GM23338 (cell line): Measurements from ENCODE around the gene DMAC2L. TPM values are rescaled to one million over a fixed set of nuclear protein-coding genes. Genes with fewer than 3 reads are reported as not detected.

Experiments
- ATAC-seq: fragments of 200-7000 bp; cut with Tn5 transposase; 3 replicates; pipeline ENCODE4 v1.9.1; 2020
- DNase-seq: peaks from one replicate; pipeline ENCODE4 v3.0.0-alpha.2; 2015; ENCODE audit warnings: low spot score
- H2AFZ ChIP-seq: fragments of 200-600 bp; sonication (generic); 2 replicates; pipeline ENCODE4 v1.8.0; 2016; ENCODE audit warnings: antibody characterized with exemption, mild to moderate bottlenecking, moderate library complexity
- H3F3A ChIP-seq: fragments of 200-600 bp; sonication (generic); replicated peaks from 2 replicates; pipeline ENCODE4 v1.8.0; 2017; ENCODE audit warnings: antibody characterized with exemption, mixed run types, low read depth
- H3K27ac ChIP-seq: fragments of 200-600 bp; sonication (generic); 2 replicates; pipeline ENCODE4 v1.6.1; 2016; ENCODE audit warnings: low read depth
- H3K27me3 ChIP-seq: fragments of 200-600 bp; sonication (generic); 2 replicates; pipeline ENCODE4 v1.8.0; 2016; ENCODE audit warnings: mild to moderate bottlenecking, mixed run types, moderate library complexity; ENCODE audit not compliant: insufficient read depth
- H3K36me3 ChIP-seq: fragments of 200-600 bp; sonication (generic); 2 replicates; pipeline ENCODE4 v1.8.0; 2016; ENCODE audit warnings: mild to moderate bottlenecking; ENCODE audit not compliant: insufficient read depth
- H3K4me1 ChIP-seq: fragments of 200-600 bp; sonication (generic); 2 replicates; pipeline ENCODE4 v1.8.0; 2016; ENCODE audit warnings: mild to moderate bottlenecking, moderate library complexity; ENCODE audit not compliant: insufficient read depth
- H3K4me2 ChIP-seq: fragments of 200-600 bp; sonication (generic); 2 replicates; pipeline ENCODE4 v1.7.1; 2017; ENCODE audit warnings: mixed run types
- H3K4me3 ChIP-seq: fragments of 200-600 bp; sonication (generic); 2 replicates; pipeline ENCODE4 v1.6.1; 2016; ENCODE audit warnings: mixed run types
- H3K79me2 ChIP-seq: fragments of 200-600 bp; sonication (generic); replicated peaks from 2 replicates; pipeline ENCODE4 v1.8.0; 2017; ENCODE audit warnings: mild to moderate bottlenecking; ENCODE audit not compliant: insufficient read depth
- H3K9me2 ChIP-seq: fragments of 200-600 bp; sonication (generic); 2 replicates; pipeline ENCODE4 v1.8.0; 2017; ENCODE audit not compliant: insufficient read depth
- H4K20me1 ChIP-seq: fragments of 200-600 bp; sonication (generic); replicated peaks from 2 replicates; pipeline ENCODE4 v1.8.0; 2017; ENCODE audit warnings: mild to moderate bottlenecking; ENCODE audit not compliant: insufficient read depth
- H3K27ac Mint-ChIP-seq: 2 replicates; pipeline ENCODE4 v1.8.0; 2020; ENCODE audit warnings: inconsistent platforms, mild to moderate bottlenecking, moderate library complexity, mixed read lengths
- H3K27me3 Mint-ChIP-seq: 3 replicates; pipeline ENCODE4 v1.8.0; 2022; ENCODE audit warnings: low read depth, mild to moderate bottlenecking, moderate library complexity, mixed read lengths, inconsistent platforms; ENCODE audit not compliant: insufficient read depth, poor library complexity
- H3K36me3 Mint-ChIP-seq: 3 replicates; pipeline ENCODE4 v1.8.0; 2021; ENCODE audit warnings: low read depth, mild to moderate bottlenecking, inconsistent platforms, moderate library complexity, mixed read lengths
- H3K4me1 Mint-ChIP-seq: 3 replicates; pipeline ENCODE4 v1.8.0; 2020; ENCODE audit warnings: mild to moderate bottlenecking, inconsistent platforms, mixed read lengths
- H3K4me3 Mint-ChIP-seq: 3 replicates; pipeline ENCODE4 v1.8.0; 2021; ENCODE audit warnings: moderate library complexity, mild to moderate bottlenecking, inconsistent platforms, mixed read lengths
- H3K9me3 Mint-ChIP-seq: 3 replicates; pipeline ENCODE4 v1.8.0; 2020; ENCODE audit warnings: moderate library complexity, mild to moderate bottlenecking, inconsistent platforms, mixed read lengths
- ETS1 ChIP-seq: IDR thresholded peaks from 2 replicates; pipeline ENCODE4 v1.6.1; 2016; ENCODE audit warnings: antibody characterized with exemption
- EZH2phosphoT487 ChIP-seq: fragments of 200-600 bp; sonication (generic); IDR thresholded peaks from one replicate; pipeline ENCODE4 v1.8.1; 2018; ENCODE audit warnings: antibody characterized with exemption; ENCODE audit not compliant: unreplicated experiment
- JUNB ChIP-seq: IDR thresholded peaks from one replicate; pipeline ENCODE4 v1.6.1; 2016; ENCODE audit warnings: antibody characterized with exemption; ENCODE audit not compliant: unreplicated experiment
- polyA plus RNA-seq: library from polyadenylated mRNA; unstranded; fragments of >200 nt; fragmentation: Nextera tagmentation; extraction: Ambion mirVana; gene quantifications from 2 replicates; pipeline ENCODE4 v1.2.1, GENCODE V29; 2016
- total RNA-seq: library from RNA; depleted of rRNA; stranded (reverse); fragments of >200 nt; shearing (Covaris generic); gene quantifications from 2 replicates; pipeline ENCODE4 v1.2.3, GENCODE V29; 2014
- TF ChIP-seq, protein P1 (sequence below): fragments of 250-450 bp; sonication (Bioruptor Pico); IDR thresholded peaks from 2 replicates; pipeline ENCODE4 v1.5.0; 2020; ENCODE audit warnings: mild to moderate bottlenecking, moderate library complexity
- TF ChIP-seq, protein P2 (sequence below): IDR thresholded peaks from one replicate; pipeline ENCODE4 v1.6.1; 2018; ENCODE audit warnings: antibody characterized with exemption; ENCODE audit not compliant: unreplicated experiment

Gene DMAC2L
- total and polyA plus RNA-seq, 2 experiments from 2014 or later = 22.5 to 33.8 TPM

GRCh38 chr14:50335989-50336824, 24.1 kb downstream of the DMAC2L start:
- no peaks in the 10 kb centered on the region for H3K9me3 Mint-ChIP-seq
- Histone ChIP-seq H4K20me1 (no peaks in the 10 kb centered on the region), H3K4me3 (no peak overlapping the region), H2AFZ (no peak overlapping the region), H3K4me1 (peaks cover 26% of the 10 kb centered on the region), H3K4me2 (peak overlapping the region; percentile 27), H3K27ac (peak overlapping the region; percentile 89), H3K9me2 (no peaks in the 10 kb centered on the region), H3F3A (no peaks in the 10 kb centered on the region), H3K79me2 (no peaks in the 10 kb centered on the region), H3K36me3 (no peaks in the 10 kb centered on the region), H3K27me3 (no peaks in the 10 kb centered on the region)
- no peak overlapping the region for H3K4me3 Mint-ChIP-seq
- H3K4me1 Mint-ChIP-seq = peaks cover 32% of the 10 kb centered on the region
- H3K27me3 Mint-ChIP-seq = peaks cover 4% of the 10 kb centered on the region
- no peaks in the 10 kb centered on the region; the same call in 2 of the 3 replicates for H3K36me3 Mint-ChIP-seq
- peak; percentile 36 for DNase-seq
- H3K27ac Mint-ChIP-seq = peak overlapping the region; percentile 91
- ATAC-seq = peak; percentile 41
- no peak for TF ChIP-seq JUNB

- Histone ChIP-seq H3K4me2 (no peak overlapping the region), H3K4me1 (peaks cover 18% of the 10 kb centered on the region), H3K4me3 (no peak overlapping the region), H3K79me2 (no peaks in the 10 kb centered on the region), H2AFZ (no peak overlapping the region), H4K20me1 (no peaks in the 10 kb centered on the region), H3K27ac (no peak overlapping the region), H3F3A (no peaks in the 10 kb centered on the region), H3K27me3 (no peaks in the 10 kb centered on the region), H3K36me3 (no peaks in the 10 kb centered on the region), H3K9me2 (no peaks in the 10 kb centered on the region)
- H3K9me3 Mint-ChIP-seq = no peaks in the 10 kb centered on the region
- H3K36me3 Mint-ChIP-seq = no peaks in the 10 kb centered on the region; the same call in 2 of the 3 replicates
- no peak overlapping the region for H3K4me3 Mint-ChIP-seq
- DNase-seq (no peak), ATAC-seq (no peak)
- peaks cover 36% of the 10 kb centered on the region for H3K4me1 Mint-ChIP-seq
- H3K27me3 Mint-ChIP-seq = peaks cover 4% of the 10 kb centered on the region
- no peak overlapping the region for H3K27ac Mint-ChIP-seq
- TF ChIP-seq EZH2phosphoT487 (no peak), ETS1 (no peak)
- TF ChIP-seq, protein P1, sequence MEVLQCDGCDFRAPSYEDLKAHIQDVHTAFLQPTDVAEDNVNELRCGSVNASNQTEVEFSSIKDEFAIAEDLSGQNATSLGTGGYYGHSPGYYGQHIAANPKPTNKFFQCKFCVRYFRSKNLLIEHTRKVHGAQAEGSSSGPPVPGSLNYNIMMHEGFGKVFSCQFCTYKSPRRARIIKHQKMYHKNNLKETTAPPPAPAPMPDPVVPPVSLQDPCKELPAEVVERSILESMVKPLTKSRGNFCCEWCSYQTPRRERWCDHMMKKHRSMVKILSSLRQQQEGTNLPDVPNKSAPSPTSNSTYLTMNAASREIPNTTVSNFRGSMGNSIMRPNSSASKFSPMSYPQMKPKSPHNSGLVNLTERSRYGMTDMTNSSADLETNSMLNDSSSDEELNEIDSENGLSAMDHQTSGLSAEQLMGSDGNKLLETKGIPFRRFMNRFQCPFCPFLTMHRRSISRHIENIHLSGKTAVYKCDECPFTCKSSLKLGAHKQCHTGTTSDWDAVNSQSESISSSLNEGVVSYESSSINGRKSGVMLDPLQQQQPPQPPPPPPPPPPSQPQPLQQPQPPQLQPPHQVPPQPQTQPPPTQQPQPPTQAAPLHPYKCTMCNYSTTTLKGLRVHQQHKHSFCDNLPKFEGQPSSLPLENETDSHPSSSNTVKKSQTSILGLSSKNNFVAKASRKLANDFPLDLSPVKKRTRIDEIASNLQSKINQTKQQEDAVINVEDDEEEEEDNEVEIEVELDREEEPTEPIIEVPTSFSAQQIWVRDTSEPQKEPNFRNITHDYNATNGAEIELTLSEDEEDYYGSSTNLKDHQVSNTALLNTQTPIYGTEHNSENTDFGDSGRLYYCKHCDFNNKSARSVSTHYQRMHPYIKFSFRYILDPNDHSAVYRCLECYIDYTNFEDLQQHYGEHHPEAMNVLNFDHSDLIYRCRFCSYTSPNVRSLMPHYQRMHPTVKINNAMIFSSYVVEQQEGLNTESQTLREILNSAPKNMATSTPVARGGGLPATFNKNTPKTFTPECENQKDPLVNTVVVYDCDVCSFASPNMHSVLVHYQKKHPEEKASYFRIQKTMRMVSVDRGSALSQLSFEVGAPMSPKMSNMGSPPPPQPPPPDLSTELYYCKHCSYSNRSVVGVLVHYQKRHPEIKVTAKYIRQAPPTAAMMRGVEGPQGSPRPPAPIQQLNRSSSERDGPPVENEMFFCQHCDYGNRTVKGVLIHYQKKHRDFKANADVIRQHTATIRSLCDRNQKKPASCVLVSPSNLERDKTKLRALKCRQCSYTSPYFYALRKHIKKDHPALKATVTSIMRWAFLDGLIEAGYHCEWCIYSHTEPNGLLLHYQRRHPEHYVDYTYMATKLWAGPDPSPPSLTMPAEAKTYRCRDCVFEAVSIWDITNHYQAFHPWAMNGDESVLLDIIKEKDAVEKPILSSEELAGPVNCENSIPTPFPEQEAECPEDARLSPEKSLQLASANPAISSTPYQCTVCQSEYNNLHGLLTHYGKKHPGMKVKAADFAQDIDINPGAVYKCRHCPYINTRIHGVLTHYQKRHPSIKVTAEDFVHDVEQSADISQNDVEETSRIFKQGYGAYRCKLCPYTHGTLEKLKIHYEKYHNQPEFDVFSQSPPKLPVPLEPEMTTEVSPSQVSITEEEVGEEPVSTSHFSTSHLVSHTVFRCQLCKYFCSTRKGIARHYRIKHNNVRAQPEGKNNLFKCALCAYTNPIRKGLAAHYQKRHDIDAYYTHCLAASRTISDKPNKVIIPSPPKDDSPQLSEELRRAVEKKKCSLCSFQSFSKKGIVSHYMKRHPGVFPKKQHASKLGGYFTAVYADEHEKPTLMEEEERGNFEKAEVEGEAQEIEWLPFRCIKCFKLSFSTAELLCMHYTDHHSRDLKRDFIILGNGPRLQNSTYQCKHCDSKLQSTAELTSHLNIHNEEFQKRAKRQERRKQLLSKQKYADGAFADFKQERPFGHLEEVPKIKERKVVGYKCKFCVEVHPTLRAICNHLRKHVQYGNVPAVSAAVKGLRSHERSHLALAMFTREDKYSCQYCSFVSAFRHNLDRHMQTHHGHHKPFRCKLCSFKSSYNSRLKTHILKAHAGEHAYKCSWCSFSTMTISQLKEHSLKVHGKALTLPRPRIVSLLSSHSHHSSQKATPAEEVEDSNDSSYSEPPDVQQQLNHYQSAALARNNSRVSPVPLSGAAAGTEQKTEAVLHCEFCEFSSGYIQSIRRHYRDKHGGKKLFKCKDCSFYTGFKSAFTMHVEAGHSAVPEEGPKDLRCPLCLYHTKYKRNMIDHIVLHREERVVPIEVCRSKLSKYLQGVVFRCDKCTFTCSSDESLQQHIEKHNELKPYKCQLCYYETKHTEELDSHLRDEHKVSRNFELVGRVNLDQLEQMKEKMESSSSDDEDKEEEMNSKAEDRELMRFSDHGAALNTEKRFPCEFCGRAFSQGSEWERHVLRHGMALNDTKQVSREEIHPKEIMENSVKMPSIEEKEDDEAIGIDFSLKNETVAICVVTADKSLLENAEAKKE (CRISPR knock-in tag) = no peak
- TF ChIP-seq, protein P2, sequence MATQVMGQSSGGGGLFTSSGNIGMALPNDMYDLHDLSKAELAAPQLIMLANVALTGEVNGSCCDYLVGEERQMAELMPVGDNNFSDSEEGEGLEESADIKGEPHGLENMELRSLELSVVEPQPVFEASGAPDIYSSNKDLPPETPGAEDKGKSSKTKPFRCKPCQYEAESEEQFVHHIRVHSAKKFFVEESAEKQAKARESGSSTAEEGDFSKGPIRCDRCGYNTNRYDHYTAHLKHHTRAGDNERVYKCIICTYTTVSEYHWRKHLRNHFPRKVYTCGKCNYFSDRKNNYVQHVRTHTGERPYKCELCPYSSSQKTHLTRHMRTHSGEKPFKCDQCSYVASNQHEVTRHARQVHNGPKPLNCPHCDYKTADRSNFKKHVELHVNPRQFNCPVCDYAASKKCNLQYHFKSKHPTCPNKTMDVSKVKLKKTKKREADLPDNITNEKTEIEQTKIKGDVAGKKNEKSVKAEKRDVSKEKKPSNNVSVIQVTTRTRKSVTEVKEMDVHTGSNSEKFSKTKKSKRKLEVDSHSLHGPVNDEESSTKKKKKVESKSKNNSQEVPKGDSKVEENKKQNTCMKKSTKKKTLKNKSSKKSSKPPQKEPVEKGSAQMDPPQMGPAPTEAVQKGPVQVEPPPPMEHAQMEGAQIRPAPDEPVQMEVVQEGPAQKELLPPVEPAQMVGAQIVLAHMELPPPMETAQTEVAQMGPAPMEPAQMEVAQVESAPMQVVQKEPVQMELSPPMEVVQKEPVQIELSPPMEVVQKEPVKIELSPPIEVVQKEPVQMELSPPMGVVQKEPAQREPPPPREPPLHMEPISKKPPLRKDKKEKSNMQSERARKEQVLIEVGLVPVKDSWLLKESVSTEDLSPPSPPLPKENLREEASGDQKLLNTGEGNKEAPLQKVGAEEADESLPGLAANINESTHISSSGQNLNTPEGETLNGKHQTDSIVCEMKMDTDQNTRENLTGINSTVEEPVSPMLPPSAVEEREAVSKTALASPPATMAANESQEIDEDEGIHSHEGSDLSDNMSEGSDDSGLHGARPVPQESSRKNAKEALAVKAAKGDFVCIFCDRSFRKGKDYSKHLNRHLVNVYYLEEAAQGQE = no peak
Measured at GRCh38 chr14:50338587-50338986, 26.5 kb downstream of the DMAC2L start.
